ENCODE results near the gene KCTD4. TPM values are rescaled to one million over a fixed set of nuclear protein-coding genes. Genes with fewer than 3 reads are reported as not detected.

The KCTD4 gene
- total RNA-seq, 1 experiment from 2014 or later, result 0.79 TPM

- TF ChIP-seq CTCF (IDR thresholded peaks at IDR 0.05; ENCODE audit: unreplicated experiment), result no peak
- ChIA-PET CTCF (interaction anchor here (0.6 to 1.2 kb wide), 2 partner anchors 81 to 799 kb away, joined by 3 to 4 read pairs; no protein-coding TSS in a partner anchor), POLR2A (interaction anchor here (0.8 to 4.1 kb wide), 3 partner anchors 10 to 81 kb away, joined by 3 to 21 read pairs (median 4); no protein-coding TSS in a partner anchor)
- Mint-ChIP-seq H3K4me3 (ENCODE audit: unreplicated experiment) (no peak overlapping the region), H3K36me3 (ENCODE audit: insufficient read depth, unreplicated experiment) (peaks cover 6% of the 10 kb centered on the region), H3K4me1 (ENCODE audit: insufficient read depth, unreplicated experiment) (peaks cover 17% of the 10 kb centered on the region), H3K9me3 (ENCODE audit: unreplicated experiment) (no peaks in the 10 kb centered on the region), H3K27me3 (ENCODE audit: insufficient read depth, unreplicated experiment) (no peaks in the 10 kb centered on the region), H3K27ac (ENCODE audit: low read depth, unreplicated experiment) (no peak overlapping the region)
- intact Hi-C loops (cut with micrococcal nuclease), result no loop called here
- BruUV-seq (replicated peaks), result no TSS peak
- DNase-seq (ENCODE audit: unreplicated experiment), result no peak
These were observed 27.2 kb upstream of the KCTD4 start for GRCh38 chr13:45228002-45228401.

GRCh38 chr13:45226024-45226423, 25.2 kb upstream of the KCTD4 start:
- peaks cover 27% of the 10 kb centered on the region for H3K4me1 Mint-ChIP-seq (ENCODE audit: insufficient read depth, unreplicated experiment)
- CTCF ChIA-PET, result interaction anchor here (1.3 kb wide), 1 partner anchor 179 kb away, joined by 4 read pairs; no protein-coding TSS in a partner anchor
- no TSS peak for BruUV-seq (replicated peaks)
- no peak overlapping the region for H3K27ac Mint-ChIP-seq (ENCODE audit: low read depth, unreplicated experiment)
- H3K4me3 Mint-ChIP-seq (ENCODE audit: unreplicated experiment), result no peak overlapping the region
- POLR2A ChIA-PET, result interaction anchor here (0.8 to 4.1 kb wide), 3 partner anchors 12 to 21 kb away, joined by 3 to 21 read pairs (median 4); no protein-coding TSS in a partner anchor
- H3K36me3 Mint-ChIP-seq (ENCODE audit: insufficient read depth, unreplicated experiment), result peaks cover 6% of the 10 kb centered on the region
- intact Hi-C loops (cut with micrococcal nuclease), result no loop called here
- no peak for TF ChIP-seq CTCF (IDR thresholded peaks at IDR 0.05; ENCODE audit: unreplicated experiment)
- no peaks in the 10 kb centered on the region for H3K27me3 Mint-ChIP-seq (ENCODE audit: insufficient read depth, unreplicated experiment)
- no peaks in the 10 kb centered on the region for H3K9me3 Mint-ChIP-seq (ENCODE audit: unreplicated experiment)
- no peak for DNase-seq (ENCODE audit: unreplicated experiment)

GRCh38 chr13:45225370-45225769, 24.5 kb upstream of the KCTD4 start:
- intact Hi-C loops (cut with micrococcal nuclease), result no loop called here
- Mint-ChIP-seq H3K36me3 (ENCODE audit: insufficient read depth, unreplicated experiment) (peaks cover 6% of the 10 kb centered on the region), H3K27ac (ENCODE audit: low read depth, unreplicated experiment) (no peak overlapping the region), H3K27me3 (ENCODE audit: insufficient read depth, unreplicated experiment) (no peaks in the 10 kb centered on the region), H3K4me1 (ENCODE audit: insufficient read depth, unreplicated experiment) (peaks cover 34% of the 10 kb centered on the region), H3K4me3 (ENCODE audit: unreplicated experiment) (no peak overlapping the region), H3K9me3 (ENCODE audit: unreplicated experiment) (no peaks in the 10 kb centered on the region)
- ChIA-PET POLR2A (interaction anchor here (4.1 kb wide), 1 partner anchor 13 kb away, joined by 21 read pairs; no protein-coding TSS in a partner anchor), CTCF (no interaction called here)
- no TSS peak for BruUV-seq (replicated peaks)
- no peak for DNase-seq (ENCODE audit: unreplicated experiment)
- TF ChIP-seq CTCF (IDR thresholded peaks at IDR 0.05; ENCODE audit: unreplicated experiment), result no peak

GRCh38 chr13:45224176-45224575, 23.3 kb upstream of the KCTD4 start:
- intact Hi-C loops (cut with micrococcal nuclease), result no loop called here
- no peaks in the 10 kb centered on the region for H3K9me3 Mint-ChIP-seq (ENCODE audit: unreplicated experiment)
- CTCF ChIA-PET, result no interaction called here
- no TSS peak for BruUV-seq (replicated peaks)
- H3K27ac Mint-ChIP-seq (ENCODE audit: low read depth, unreplicated experiment), result no peak overlapping the region
- POLR2A ChIA-PET, result interaction anchor here (0.6 to 1.3 kb wide), 4 partner anchors 15 to 183 kb away, joined by 3 to 4 read pairs (median 4); no protein-coding TSS in a partner anchor
- peaks cover 6% of the 10 kb centered on the region for H3K36me3 Mint-ChIP-seq (ENCODE audit: insufficient read depth, unreplicated experiment)
- no peak for DNase-seq (ENCODE audit: unreplicated experiment)
- TF ChIP-seq CTCF (IDR thresholded peaks at IDR 0.05; ENCODE audit: unreplicated experiment), result no peak
- H3K4me3 Mint-ChIP-seq (ENCODE audit: unreplicated experiment), result no peak overlapping the region
- H3K4me1 Mint-ChIP-seq (ENCODE audit: insufficient read depth, unreplicated experiment), result peaks cover 38% of the 10 kb centered on the region
- H3K27me3 Mint-ChIP-seq (ENCODE audit: insufficient read depth, unreplicated experiment), result no peaks in the 10 kb centered on the region

Data from MCF 10A (cell line).